H1 (cell line): ENCODE results near the gene PGRMC1. TPM values are rescaled to one million over a fixed set of nuclear protein-coding genes. Genes with fewer than 3 reads are reported as not detected.

Experiments
- CTCF ChIA-PET: fragments of 300-600 bp; sonication (Branson Sonifier 250); formaldehyde crosslinking; loops from one replicate; lab custom pipeline; 2021; ENCODE audit not compliant: partially characterized antibody; lab: Charles Lee
- POLR2A ChIA-PET: fragments of 300-600 bp; sonication (Branson Sonifier 250); formaldehyde crosslinking; loops from one replicate; lab custom pipeline; 2021; ENCODE audit warnings: inconsistent platforms; ENCODE audit not compliant: partially characterized antibody; lab: Charles Lee
- DNase-seq, 2 experiments: peaks; one replicate each; pipeline versions ENCODE4 v3.0.0 to v3.0.0-alpha.2; 2010 to 2022; ENCODE audit warnings: low spot score in 2 of 2, low read depth in 1 of 2, mixed read lengths in 1 of 2
- FAIRE-seq: peaks from 2 replicates; lab custom pipeline; 2011; peaks lifted over from hg19 to GRCh38; lab: Jason Lieb, UNC
- H2AFZ ChIP-seq: 2 replicates; pipeline ENCODE4 v1.8.1; 2012; ENCODE audit warnings: low read length, inconsistent platforms
- H2AK5ac ChIP-seq: 2 replicates; pipeline ENCODE4 v1.6.1; 2013; ENCODE audit warnings: low read depth, low read length
- H2BK120ac ChIP-seq: replicated peaks from 2 replicates; pipeline ENCODE3; 2013; ENCODE audit warnings: low read depth, low read length, inconsistent platforms
- H2BK12ac ChIP-seq: 2 replicates; pipeline ENCODE4 v1.6.1; 2013; ENCODE audit warnings: low read depth, low read length
- H2BK15ac ChIP-seq: 2 replicates; pipeline ENCODE4 v1.6.1; 2013; ENCODE audit warnings: low read length
- H2BK20ac ChIP-seq: 2 replicates; pipeline ENCODE4 v1.6.1; 2013; ENCODE audit warnings: low read length
- H2BK5ac ChIP-seq: 2 replicates; pipeline ENCODE4 v1.6.1; 2013; ENCODE audit warnings: low read depth, low read length
- H3K14ac ChIP-seq: 2 replicates; pipeline ENCODE4 v1.6.1; 2013; ENCODE audit warnings: inconsistent platforms; ENCODE audit not compliant: insufficient read length
- H3K18ac ChIP-seq: 2 replicates; pipeline ENCODE4 v1.6.1; 2013; ENCODE audit warnings: low read length; ENCODE audit errors: extremely low read depth
- H3K23ac ChIP-seq: 2 replicates; pipeline ENCODE4 v1.6.1; 2013; ENCODE audit warnings: inconsistent platforms; ENCODE audit not compliant: insufficient read length
- H3K23me2 ChIP-seq: 2 replicates; pipeline ENCODE4 v1.6.1; 2013; ENCODE audit warnings: low read depth, low read length
- H3K27ac ChIP-seq: 2 replicates; pipeline ENCODE4 v1.6.1; 2011; ENCODE audit warnings: low read depth, low read length, inconsistent platforms
- H3K27me3 ChIP-seq, 4 experiments: replicated peaks in 1 of 4; 1 replicate in 1 of 4; 2 replicates in 3 of 4; pipeline versions ENCODE4 v1.6.1 to v1.8.1; 2011 to 2013; ENCODE audit warnings: low read length in 3 of 4, mild to moderate bottlenecking in 3 of 4, inconsistent platforms in 2 of 4, mixed read lengths in 2 of 4, moderate library complexity in 1 of 4; ENCODE audit not compliant: control insufficient read depth in 3 of 4, insufficient read depth in 3 of 4; ENCODE audit errors: extremely low read depth in 1 of 4
- H3K36me3 ChIP-seq, 4 experiments: 2 replicates each; pipeline versions ENCODE4 v1.6.1 to v1.8.1; 2011 to 2013; ENCODE audit warnings: mild to moderate bottlenecking in 4 of 4, low read length in 3 of 4, moderate library complexity in 2 of 4, control low read depth in 1 of 4, inconsistent platforms in 1 of 4; ENCODE audit not compliant: insufficient read depth in 4 of 4, control insufficient read depth in 2 of 4
- H3K4ac ChIP-seq: replicated peaks from 2 replicates; pipeline ENCODE3; 2013; ENCODE audit warnings: low read length, low read depth, mixed read lengths, inconsistent platforms; ENCODE audit not compliant: insufficient read length
- H3K4me1 ChIP-seq, 4 experiments: replicated peaks in 1 of 4; 1 replicate in 1 of 4; 2 replicates in 3 of 4; pipeline versions ENCODE4 v1.6.1 to v1.8.1; 2011 to 2013; ENCODE audit warnings: low read length in 3 of 4, inconsistent platforms in 2 of 4, mixed read lengths in 1 of 4; ENCODE audit not compliant: insufficient read depth in 4 of 4, control insufficient read depth in 3 of 4
- H3K4me2 ChIP-seq, 2 experiments: 2 replicates each; pipeline versions ENCODE4 v1.6.1 to v1.8.1; 2011 to 2013; ENCODE audit warnings: low read depth in 2 of 2, low read length in 2 of 2, control low read depth in 1 of 2, inconsistent platforms in 1 of 2, mild to moderate bottlenecking in 1 of 2; ENCODE audit not compliant: insufficient read depth in 1 of 2
- H3K4me3 ChIP-seq, 4 experiments: fragments of 200-600, 300-600 bp in 1 of 4; sonication (generic), shearing (Covaris generic), sonication (Bioruptor Twin) in 1 of 4; 2 replicates each; pipeline versions ENCODE4 v1.5.1 to v1.8.1; 2011 to 2016; ENCODE audit warnings: low read length in 4 of 4, low read depth in 3 of 4, control low read depth in 2 of 4, inconsistent platforms in 2 of 4, mild to moderate bottlenecking in 2 of 4, mixed read lengths in 1 of 4, moderate library complexity in 1 of 4; ENCODE audit not compliant: insufficient read depth in 2 of 4; ENCODE audit errors: extremely low read depth in 1 of 4
- H3K56ac ChIP-seq: replicated peaks from 2 replicates; pipeline ENCODE3; 2013; ENCODE audit warnings: low read depth, mild to moderate bottlenecking, mixed read lengths, low read length, inconsistent platforms; ENCODE audit not compliant: insufficient read length
- H3K79me1 ChIP-seq: 2 replicates; pipeline ENCODE4 v1.6.1; 2013; ENCODE audit warnings: low read depth, low read length, control low read depth
- H3K79me2 ChIP-seq, 2 experiments: 2 replicates each; pipeline versions ENCODE4 v1.6.1 to v1.8.1; 2012 to 2013; ENCODE audit warnings: low read length in 2 of 2, mild to moderate bottlenecking in 2 of 2, inconsistent platforms in 1 of 2; ENCODE audit not compliant: insufficient read depth in 2 of 2, control insufficient read depth in 1 of 2
- H3K9ac ChIP-seq, 4 experiments: replicated peaks in 1 of 4; 1 replicate in 1 of 4; 2 replicates in 3 of 4; pipeline versions ENCODE4 v1.6.1 to v1.8.1; 2011 to 2013; ENCODE audit warnings: low read depth in 3 of 4, low read length in 3 of 4, control low read depth in 2 of 4, mild to moderate bottlenecking in 2 of 4, moderate library complexity in 2 of 4, inconsistent platforms in 1 of 4; ENCODE audit errors: extremely low read depth in 1 of 4
- H3K9me3 ChIP-seq, 2 experiments: 2 replicates each; pipeline versions ENCODE4 v1.6.1 to v1.8.1; 2012 to 2013; ENCODE audit warnings: mild to moderate bottlenecking in 2 of 2, moderate library complexity in 2 of 2, control low read depth in 1 of 2, inconsistent platforms in 1 of 2, low read depth in 1 of 2, low read length in 1 of 2, mixed read lengths in 1 of 2; ENCODE audit not compliant: insufficient read depth in 2 of 2
- H4K20me1 ChIP-seq, 2 experiments: replicated peaks in 1 of 2; 2 replicates each; pipeline versions ENCODE3 to v1.8.1; 2011 to 2013; ENCODE audit warnings: inconsistent platforms in 2 of 2, low read length in 2 of 2, mild to moderate bottlenecking in 1 of 2; ENCODE audit not compliant: insufficient read depth in 2 of 2, control insufficient read depth in 1 of 2
- H4K5ac ChIP-seq: 2 replicates; pipeline ENCODE4 v1.6.1; 2013; ENCODE audit warnings: low read length, low read depth, mixed read lengths, inconsistent platforms; ENCODE audit not compliant: insufficient read length
- H4K8ac ChIP-seq: 2 replicates; pipeline ENCODE4 v1.8.0; 2013; ENCODE audit warnings: mild to moderate bottlenecking, moderate library complexity, low read length, inconsistent platforms; ENCODE audit not compliant: insufficient read depth; ENCODE audit errors: extremely low read depth
- H4K91ac ChIP-seq: replicated peaks from 2 replicates; pipeline ENCODE3; 2013; ENCODE audit warnings: low read length, mixed read lengths, inconsistent platforms; ENCODE audit not compliant: insufficient read length
- BCL11A ChIP-seq, 2 experiments: IDR thresholded peaks; one replicate each; pipeline ENCODE4 v1.6.1; 2011; ENCODE audit warnings: low read depth in 2 of 2, low read length in 2 of 2, mild to moderate bottlenecking in 2 of 2
- CTCF ChIP-seq, 3 experiments: IDR thresholded peaks; 1 replicate in 2 of 3; 2 replicates in 1 of 3; pipeline versions ENCODE4 v1.5.1 to v1.6.1; 2011; ENCODE audit warnings: low read length in 3 of 3, mild to moderate bottlenecking in 3 of 3, inconsistent platforms in 2 of 3, low read depth in 1 of 3, moderate library complexity in 1 of 3; ENCODE audit not compliant: insufficient read depth in 1 of 3; ENCODE audit errors: control extremely low read depth in 1 of 3
- EGR1 ChIP-seq: IDR thresholded peaks from 2 replicates; pipeline ENCODE4 v1.6.1; 2011; ENCODE audit warnings: low read depth, low read length, borderline replicate concordance
- KDM4A ChIP-seq: IDR thresholded peaks from one replicate; pipeline ENCODE4 v1.7.1; 2012; ENCODE audit warnings: low read depth, mild to moderate bottlenecking, moderate library complexity, low read length, inconsistent platforms; ENCODE audit not compliant: severe bottlenecking
- MAX ChIP-seq: IDR thresholded peaks from 2 replicates; pipeline ENCODE4 v1.6.1; 2012; ENCODE audit warnings: inconsistent platforms
- PHF8 ChIP-seq: fragments of 200-600 bp; sonication (generic); conservative IDR thresholded peaks from 2 replicates; pipeline ENCODE4 v1.7.1; 2012; ENCODE audit warnings: low read depth, mild to moderate bottlenecking, inconsistent platforms, low read length, moderate library complexity
- POU5F1 ChIP-seq: IDR thresholded peaks from 2 replicates; pipeline ENCODE4 v1.6.1; 2011; ENCODE audit warnings: low read depth, mild to moderate bottlenecking, low read length, moderate library complexity
- RAD21 ChIP-seq, 2 experiments: IDR thresholded peaks in 1 of 2; conservative IDR thresholded peaks in 1 of 2; 2 replicates each; pipeline ENCODE4 v1.6.1; 2011; ENCODE audit warnings: low read depth in 2 of 2, low read length in 2 of 2, improper control_type of control experiment in 1 of 2, inconsistent platforms in 1 of 2, mild to moderate bottlenecking in 1 of 2, moderate library complexity in 1 of 2
- RFX5 ChIP-seq: IDR thresholded peaks from 2 replicates; pipeline ENCODE4 v1.6.1; 2011; ENCODE audit warnings: low read depth, low read length, improper control_type of control experiment, borderline replicate concordance
- RXRA ChIP-seq: IDR thresholded peaks from 2 replicates; pipeline ENCODE4 v1.6.1; 2011; ENCODE audit warnings: low read depth, mild to moderate bottlenecking, low read length, moderate library complexity; ENCODE audit not compliant: insufficient read depth
- SIX5 ChIP-seq: IDR thresholded peaks from 2 replicates; pipeline ENCODE4 v1.6.1; 2011; ENCODE audit warnings: mild to moderate bottlenecking, low read depth, low read length
- TAF7 ChIP-seq: optimal IDR thresholded peaks from 2 replicates; pipeline ENCODE3; 2011; ENCODE audit warnings: low read depth, mild to moderate bottlenecking, inconsistent platforms, low read length, moderate library complexity, borderline replicate concordance
- polyA plus RNA-seq, 7 experiments: library from polyadenylated mRNA; depleted of rRNA in 3 of 7; stranded (reverse) in 5 of 7; unstranded in 2 of 7; fragments of >200 nt in 5 of 7; fragments of 200-250 nt in 2 of 7; gene quantifications; 1 replicate in 5 of 7; 2 replicates in 1 of 7; 4 replicates in 1 of 7; pipeline versions ENCODE4 v1.2.1 to v1.2.3, GENCODE V29; 2011 to 2013; ENCODE audit warnings: missing spikeins in 2 of 7, mixed read lengths in 2 of 7
- total RNA-seq: library from RNA; stranded (reverse); fragmentation: NEBNext Ultra II Directional; extraction: Animal tissue kit (Norgen Biotek cat#: 25700); gene quantifications from 2 replicates; pipeline ENCODE4 v1.2.1, GENCODE V29; 2021

The PGRMC1 gene
- total and polyA plus RNA-seq, 2 of the 8 experiments (the other 6 are each of a cell fraction or from before 2014, with no cell fraction given): 127 to 248 TPM

GRCh38 chrX:119292445-119292844 lies 56.4 kb downstream of the PGRMC1 start:
- no peak for DNase-seq
- H3K23ac ChIP-seq: no peak overlapping the region
- no peaks in the 10 kb centered on the region for H3K23me2 ChIP-seq
- H3K9ac ChIP-seq: no peak overlapping the region
- H4K91ac ChIP-seq: no peak overlapping the region
- no peaks in the 10 kb centered on the region for H3K79me2 ChIP-seq
- H3K4me1 ChIP-seq: no peaks in the 10 kb centered on the region
- H3K18ac ChIP-seq: no peak overlapping the region; the same call in 1 of the 2 replicates
- no peak overlapping the region for H2BK20ac ChIP-seq
- H2BK120ac ChIP-seq: no peak overlapping the region
- no peak overlapping the region for H3K56ac ChIP-seq
- no peak overlapping the region for H3K27ac ChIP-seq
- no peak overlapping the region for H3K14ac ChIP-seq
- H3K36me3 ChIP-seq: no peaks in the 10 kb centered on the region
- H2BK15ac ChIP-seq: no peak overlapping the region
- H3K27me3 ChIP-seq: no peaks in the 10 kb centered on the region
- ChIA-PET CTCF (interaction anchor here (1.1 kb wide), 1 partner anchor 186 kb away, joined by 4 read pairs; no protein-coding TSS in a partner anchor), POLR2A (interaction anchor here (1.3 kb wide), 1 partner anchor 177 kb away, joined by 4 read pairs; no protein-coding TSS in a partner anchor)
- no peak overlapping the region for H3K4me2 ChIP-seq
- H4K20me1 ChIP-seq: no peaks in the 10 kb centered on the region
- no peak for FAIRE-seq
- no peak overlapping the region for H2AFZ ChIP-seq
- no peak overlapping the region for H2BK12ac ChIP-seq
- no peaks in the 10 kb centered on the region for H3K79me1 ChIP-seq
- H2BK5ac ChIP-seq: no peak overlapping the region
- H3K9me3 ChIP-seq: no peaks in the 10 kb centered on the region
- H4K5ac ChIP-seq: no peak overlapping the region
- H4K8ac ChIP-seq: no peak overlapping the region
- no peak overlapping the region for H2AK5ac ChIP-seq
- H3K4ac ChIP-seq: no peak overlapping the region
- H3K4me3 ChIP-seq: no peak overlapping the region
- TF ChIP-seq RFX5: no peak
- TF ChIP-seq MAX: no peak
- TF ChIP-seq BCL11A (IDR thresholded peaks at IDR 0.05; ENCODE audit: low read depth in 2 of 2, low read length in 2 of 2): no peak
- TF ChIP-seq POU5F1: no peak
- peak in 1 of 3 experiments; percentile 36; a peak in 1 of 4 replicates for TF ChIP-seq CTCF (IDR thresholded peaks at IDR 0.05; ENCODE audit: control extremely low read depth in 1 of 3, insufficient read depth in 1 of 3, low read depth in 1 of 3, low read length in 3 of 3)
- no peak for TF ChIP-seq PHF8
- TF ChIP-seq RXRA: no peak
- TF ChIP-seq KDM4A: no peak
- TF ChIP-seq RAD21 (IDR thresholded peaks at IDR 0.05 in 1 of 2, conservative IDR thresholded peaks at IDR 0.05 in 1 of 2; ENCODE audit: low read depth in 2 of 2, low read length in 2 of 2): peak; percentile 23 to 50; a peak in 2 of 4 replicates
- TF ChIP-seq SIX5: no peak
- TF ChIP-seq EGR1: no peak
- TF ChIP-seq TAF7: no peak
